GM12878 (cell line): ENCODE results near the gene CALR. TPM values are rescaled to one million over a fixed set of nuclear protein-coding genes. Genes with fewer than 3 reads are reported as not detected.

Experiments used
- ASH2L ChIP-seq: fragments of 300-600, 200-600 bp; sonication (generic); IDR thresholded peaks from 2 replicates; pipeline ENCODE4 v1.6.1; 2017; ENCODE audit warnings: low read depth, mild to moderate bottlenecking, borderline replicate concordance
- BHLHE40 ChIP-seq, 2 experiments: fragments of 450-650 bp in 1 of 2; IDR thresholded peaks; 2 replicates each; pipeline ENCODE4 v1.6.1; 2011 to 2017; ENCODE audit warnings: low read depth in 2 of 2, borderline replicate concordance in 1 of 2, improper control_type of control experiment in 1 of 2, low read length in 1 of 2, mild to moderate bottlenecking in 1 of 2
- CREB1 ChIP-seq: IDR thresholded peaks from 2 replicates; pipeline ENCODE4 v1.6.1; 2012; ENCODE audit warnings: low read depth, mild to moderate bottlenecking, inconsistent platforms
- EGR1 ChIP-seq, 2 experiments: IDR thresholded peaks; 1 replicate in 1 of 2; 2 replicates in 1 of 2; pipeline ENCODE4 v1.6.1; 2011 to 2012; ENCODE audit warnings: low read depth in 2 of 2, low read length in 2 of 2, borderline replicate concordance in 1 of 2, mild to moderate bottlenecking in 1 of 2, moderate library complexity in 1 of 2
- ESRRA ChIP-seq: IDR thresholded peaks from 2 replicates; pipeline ENCODE4 v1.6.1; 2012; ENCODE audit warnings: mild to moderate bottlenecking, low read length, improper control_type of control experiment
- GATAD2B ChIP-seq: fragments of 450-650 bp; conservative IDR thresholded peaks from 2 replicates; pipeline ENCODE4 v1.6.1; 2017; ENCODE audit warnings: low read depth, mild to moderate bottlenecking, moderate library complexity
- HCFC1 ChIP-seq: fragments of 150-350 bp; IDR thresholded peaks from 2 replicates; pipeline ENCODE4 v1.6.1; 2014; ENCODE audit warnings: low read length
- KLF5 ChIP-seq: fragments of 450-650 bp; IDR thresholded peaks from 2 replicates; pipeline ENCODE4 v1.6.1; 2014; ENCODE audit warnings: mild to moderate bottlenecking; ENCODE audit not compliant: partially characterized antibody
- MEF2A ChIP-seq: IDR thresholded peaks from 2 replicates; pipeline ENCODE4 v1.6.1; 2011; ENCODE audit warnings: low read depth, mild to moderate bottlenecking, low read length, moderate library complexity; ENCODE audit not compliant: insufficient read depth
- MLLT1 ChIP-seq: fragments of 450-650 bp; IDR thresholded peaks from 2 replicates; pipeline ENCODE4 v1.6.1; 2016; ENCODE audit warnings: mild to moderate bottlenecking
- NFXL1 ChIP-seq: fragments of 450-650 bp; IDR thresholded peaks from 2 replicates; pipeline ENCODE4 v1.6.1; 2017; ENCODE audit warnings: antibody characterized with exemption, mild to moderate bottlenecking, borderline replicate concordance
- NFYB ChIP-seq: IDR thresholded peaks from 2 replicates; pipeline ENCODE4 v1.6.1; 2011; ENCODE audit warnings: low read depth, mild to moderate bottlenecking, low read length, improper control_type of control experiment, moderate library complexity; ENCODE audit not compliant: insufficient read depth
- NKRF ChIP-seq: fragments of 450-650 bp; conservative IDR thresholded peaks from 2 replicates; pipeline ENCODE4 v1.6.1; 2017; ENCODE audit warnings: mild to moderate bottlenecking, moderate library complexity
- NR2F1 ChIP-seq: fragments of 450-650 bp; conservative IDR thresholded peaks from 2 replicates; pipeline ENCODE4 v1.6.1; 2017; ENCODE audit warnings: mild to moderate bottlenecking
- RUNX3 ChIP-seq: IDR thresholded peaks from 2 replicates; pipeline ENCODE4 v1.6.1; 2012; ENCODE audit warnings: low read length, inconsistent platforms
- SMARCA5 ChIP-seq: fragments of 450-650 bp; IDR thresholded peaks from 2 replicates; pipeline ENCODE4 v1.6.1; 2017; ENCODE audit warnings: mild to moderate bottlenecking
- STAT3 ChIP-seq: IDR thresholded peaks from 2 replicates; pipeline ENCODE4 v1.6.1; 2011; ENCODE audit warnings: low read depth, low read length, improper control_type of control experiment
- ZNF207 ChIP-seq: fragments of 450-650 bp; IDR thresholded peaks from 2 replicates; pipeline ENCODE4 v1.6.1; 2014; ENCODE audit warnings: antibody characterized with exemption, mild to moderate bottlenecking, borderline replicate concordance
- polyA plus RNA-seq, 11 experiments: library from polyadenylated mRNA; depleted of rRNA in 4 of 11; unstranded in 6 of 11; stranded (reverse) in 5 of 11; fragments of >200 nt; fragmentation: Nextera tagmentation in 4 of 11; fragmentation: Illumina TruSeq in 1 of 11; extraction: Ambion mirVana in 4 of 11; extraction: Trizol in 1 of 11; gene quantifications; 1 replicate in 1 of 11; 2 replicates in 10 of 11; pipeline versions ENCODE4 v1.2.1 to v1.2.3, GENCODE V29; 2011 to 2016; ENCODE audit warnings: inconsistent platforms in 2 of 11, missing spikeins in 2 of 11, low read depth in 1 of 11
- total RNA-seq, 4 experiments: library from RNA; depleted of rRNA in 3 of 4; stranded (reverse); fragments of >200 nt in 3 of 4; fragmentation: Illumina TruSeq in 1 of 4; extraction: Trizol in 1 of 4; gene quantifications; 2 replicates each; pipeline versions ENCODE4 v1.2.1 to v1.2.3, GENCODE V29; 2013 to 2021
- TF ChIP-seq, protein P1 (sequence below): IDR thresholded peaks from 2 replicates; pipeline ENCODE4 v1.6.1; 2011; ENCODE audit warnings: borderline replicate concordance, low read depth, mild to moderate bottlenecking, moderate library complexity, low read length; ENCODE audit not compliant: insufficient read depth, poor library complexity, severe bottlenecking
- TF ChIP-seq, protein P2 (sequence below), 3 experiments: IDR thresholded peaks in 2 of 3; conservative IDR thresholded peaks in 1 of 3; 2 replicates each; pipeline ENCODE4 v1.5.1; 2011; ENCODE audit warnings: low read depth in 3 of 3, low read length in 3 of 3, mild to moderate bottlenecking in 3 of 3, control low read depth in 2 of 3, moderate library complexity in 2 of 3, inconsistent platforms in 1 of 3, mixed read lengths in 1 of 3; ENCODE audit not compliant: control insufficient read depth in 2 of 3, insufficient read depth in 1 of 3; ENCODE audit errors: extremely low read depth in 1 of 3
- TF ChIP-seq, protein P3 (sequence below): IDR thresholded peaks from 2 replicates; pipeline ENCODE4 v1.6.1; 2012; ENCODE audit warnings: low read depth, low read length, improper control_type of control experiment

CALR gene
- total and polyA plus RNA-seq, 10 of the 15 experiments (the other 5 are each of a cell fraction or from before 2014, with no cell fraction given) = 202 to 1,451 (median 749) TPM

DNA sequence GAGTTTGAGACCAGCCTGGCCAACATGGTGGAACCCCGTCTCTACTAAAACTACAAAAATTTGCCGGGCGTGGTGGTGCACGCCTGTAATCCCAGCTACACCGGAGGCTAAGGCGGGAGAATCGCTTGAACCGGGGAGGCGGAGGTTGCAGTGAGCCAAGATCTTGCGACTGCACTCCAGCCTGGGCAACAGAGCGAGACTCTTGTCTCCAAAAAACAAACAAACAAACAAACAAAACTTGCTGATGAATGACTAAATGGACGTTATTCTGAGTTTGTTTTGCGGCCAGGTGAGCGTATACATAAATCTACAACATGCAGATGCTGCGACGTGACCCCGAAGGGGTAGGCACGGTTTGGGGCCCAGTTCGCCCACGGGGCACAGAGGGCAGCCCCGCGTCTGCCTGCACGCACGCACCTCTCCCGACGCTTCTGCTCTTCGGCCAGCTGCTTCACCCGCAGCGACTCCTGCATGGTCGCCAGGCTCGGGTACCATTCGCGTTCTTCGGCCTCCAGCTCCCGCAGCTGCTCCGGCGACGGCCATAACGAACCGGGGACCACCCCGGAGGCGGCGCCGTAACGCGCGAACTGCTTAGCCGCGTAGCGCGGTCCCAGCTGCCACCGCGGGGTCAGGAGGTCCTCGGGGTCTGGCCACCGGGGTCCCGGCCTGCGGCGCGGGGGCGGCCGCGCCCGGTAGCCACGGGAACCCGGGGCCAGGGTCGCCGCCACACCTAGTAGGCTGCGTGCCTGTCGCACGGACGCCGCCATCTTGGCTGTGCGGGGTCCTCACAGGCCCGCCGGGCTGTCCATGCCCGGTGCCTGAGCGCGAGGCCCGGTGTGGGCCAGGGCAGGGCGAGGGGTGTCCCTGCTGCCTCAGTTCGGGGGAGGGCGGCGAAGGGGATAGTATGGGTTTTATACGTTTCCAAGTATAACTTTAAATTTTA is 18.3 kb downstream of the CALR start, which contains the start of gene GADD45GIP1 (continued):
- TF ChIP-seq ESRRA (no peak), MLLT1 (0 out of 2 replicates have a peak, but pooled peaks have one; percentile 14), GATAD2B (peak; percentile 81), RUNX3 (peak; percentile 27; the same call in 1 of the 2 replicates), ZNF207 (peak; percentile 70; the same call in 1 of the 2 replicates), NKRF (peak; percentile 96), STAT3 (no peak), SMARCA5 (peak; percentile 81; the same call in 1 of the 2 replicates), HCFC1 (peak; percentile 65), KLF5 (no peak), NR2F1 (peak; percentile 86), CREB1 (0 out of 2 replicates have a peak, but pooled peaks have one; percentile 20), MEF2A (0 out of 2 replicates have a peak, but pooled peaks have one; percentile 1), ASH2L (peak; percentile 77; the same call in 1 of the 2 replicates), BHLHE40 (IDR thresholded peaks at IDR 0.05; ENCODE audit: borderline replicate concordance in 1 of 2, low read depth in 2 of 2, low read length in 1 of 2) (peak in 1 of 2 experiments; percentile 64; a peak in 2 of 4 replicates), NFYB (no peak), NFXL1 (0 out of 2 replicates have a peak, but pooled peaks have one; percentile 32), EGR1 (IDR thresholded peaks at IDR 0.05; ENCODE audit: borderline replicate concordance in 1 of 2, low read depth in 2 of 2, low read length in 2 of 2) (peak in 1 of 2 experiments; percentile 29; a peak in 1 of 3 replicates)
- TF ChIP-seq, protein P1, sequence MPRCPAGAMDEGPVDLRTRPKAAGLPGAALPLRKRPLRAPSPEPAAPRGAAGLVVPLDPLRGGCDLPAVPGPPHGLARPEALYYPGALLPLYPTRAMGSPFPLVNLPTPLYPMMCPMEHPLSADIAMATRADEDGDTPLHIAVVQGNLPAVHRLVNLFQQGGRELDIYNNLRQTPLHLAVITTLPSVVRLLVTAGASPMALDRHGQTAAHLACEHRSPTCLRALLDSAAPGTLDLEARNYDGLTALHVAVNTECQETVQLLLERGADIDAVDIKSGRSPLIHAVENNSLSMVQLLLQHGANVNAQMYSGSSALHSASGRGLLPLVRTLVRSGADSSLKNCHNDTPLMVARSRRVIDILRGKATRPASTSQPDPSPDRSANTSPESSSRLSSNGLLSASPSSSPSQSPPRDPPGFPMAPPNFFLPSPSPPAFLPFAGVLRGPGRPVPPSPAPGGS = no peak
- TF ChIP-seq, protein P2, sequence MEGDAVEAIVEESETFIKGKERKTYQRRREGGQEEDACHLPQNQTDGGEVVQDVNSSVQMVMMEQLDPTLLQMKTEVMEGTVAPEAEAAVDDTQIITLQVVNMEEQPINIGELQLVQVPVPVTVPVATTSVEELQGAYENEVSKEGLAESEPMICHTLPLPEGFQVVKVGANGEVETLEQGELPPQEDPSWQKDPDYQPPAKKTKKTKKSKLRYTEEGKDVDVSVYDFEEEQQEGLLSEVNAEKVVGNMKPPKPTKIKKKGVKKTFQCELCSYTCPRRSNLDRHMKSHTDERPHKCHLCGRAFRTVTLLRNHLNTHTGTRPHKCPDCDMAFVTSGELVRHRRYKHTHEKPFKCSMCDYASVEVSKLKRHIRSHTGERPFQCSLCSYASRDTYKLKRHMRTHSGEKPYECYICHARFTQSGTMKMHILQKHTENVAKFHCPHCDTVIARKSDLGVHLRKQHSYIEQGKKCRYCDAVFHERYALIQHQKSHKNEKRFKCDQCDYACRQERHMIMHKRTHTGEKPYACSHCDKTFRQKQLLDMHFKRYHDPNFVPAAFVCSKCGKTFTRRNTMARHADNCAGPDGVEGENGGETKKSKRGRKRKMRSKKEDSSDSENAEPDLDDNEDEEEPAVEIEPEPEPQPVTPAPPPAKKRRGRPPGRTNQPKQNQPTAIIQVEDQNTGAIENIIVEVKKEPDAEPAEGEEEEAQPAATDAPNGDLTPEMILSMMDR (IDR thresholded peaks at IDR 0.05 in 2 of 3, conservative IDR thresholded peaks at IDR 0.05 in 1 of 3; ENCODE audit: control insufficient read depth in 2 of 3, extremely low read depth in 1 of 3, insufficient read depth in 1 of 3, low read depth in 3 of 3, low read length in 3 of 3) = no peak
- TF ChIP-seq, protein P3, sequence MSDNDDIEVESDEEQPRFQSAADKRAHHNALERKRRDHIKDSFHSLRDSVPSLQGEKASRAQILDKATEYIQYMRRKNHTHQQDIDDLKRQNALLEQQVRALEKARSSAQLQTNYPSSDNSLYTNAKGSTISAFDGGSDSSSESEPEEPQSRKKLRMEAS = peak; percentile 90
